HG02870 (cell line): Measurements from ENCODE around the gene ZNF574.
"Not testable (repeated sequence)": the region's sequence is repeated elsewhere in the genome, so short reads cannot be mapped to it uniquely, and the experiment has no call there.

Experiments
- ATAC-seq: cut with Tn5 transposase; IDR thresholded peaks from one replicate; pipeline ENCODE4 v1.9.1; 2021; ENCODE audit warnings: mild to moderate bottlenecking, moderate library complexity; ENCODE audit not compliant: unreplicated experiment

The ZNF574 gene

DNA sequence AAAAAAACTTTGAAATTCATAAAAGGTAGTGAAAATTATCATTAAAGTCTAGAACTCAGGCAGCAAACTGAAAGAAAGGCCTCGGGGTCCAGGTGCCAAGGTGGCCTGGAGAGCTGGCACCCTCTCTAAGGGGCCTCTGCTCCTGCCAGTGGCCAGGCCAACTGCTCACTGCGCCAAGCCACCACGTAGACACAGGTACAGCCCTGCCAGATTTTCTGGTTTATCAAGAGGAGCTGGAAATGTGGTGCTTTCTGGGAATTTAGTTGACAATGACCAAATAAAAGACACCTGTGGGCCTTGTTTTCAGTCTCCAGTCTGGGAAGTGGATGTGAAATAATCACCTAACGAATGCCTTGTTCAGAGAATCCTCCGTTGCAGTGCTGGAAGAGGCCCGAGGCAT lies 22.8 kb downstream of the ZNF574 start:
- no peak for ATAC-seq

DNA sequence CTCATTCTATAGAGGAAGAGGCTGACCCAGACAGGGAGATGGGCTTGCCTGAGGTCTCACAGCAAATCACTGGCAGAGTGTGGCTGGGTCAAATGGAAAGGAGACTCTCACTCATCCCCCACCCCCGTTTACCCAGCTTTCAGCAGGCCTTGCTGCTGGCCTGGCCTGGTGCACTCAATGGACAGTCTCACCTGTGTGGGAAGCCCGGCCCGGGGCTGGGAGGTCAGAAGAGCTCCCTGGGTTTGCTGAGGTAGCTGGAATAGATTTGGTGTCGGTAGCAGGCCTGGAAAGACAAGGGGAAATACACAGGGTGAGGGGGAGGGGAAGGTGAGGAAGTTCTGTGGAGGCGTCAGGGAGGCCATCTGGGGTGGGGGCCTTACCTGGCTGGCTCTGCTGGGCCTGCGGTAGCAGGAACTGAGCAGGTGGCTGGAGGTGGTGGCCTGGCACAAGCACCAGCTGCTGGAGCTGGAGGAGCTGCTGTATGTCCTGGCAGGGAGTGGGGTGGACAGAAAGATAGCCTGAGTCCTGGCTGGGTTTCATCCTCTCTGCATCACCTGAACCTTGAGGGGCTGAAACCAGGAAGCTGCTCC lies 23.5 kb downstream of the ZNF574 start:
- no peak for ATAC-seq

- ATAC-seq = not testable (repeated sequence)
Observed at GRCh38 chr19:42100241-42100640, 24.3 kb downstream of the ZNF574 start.

DNA sequence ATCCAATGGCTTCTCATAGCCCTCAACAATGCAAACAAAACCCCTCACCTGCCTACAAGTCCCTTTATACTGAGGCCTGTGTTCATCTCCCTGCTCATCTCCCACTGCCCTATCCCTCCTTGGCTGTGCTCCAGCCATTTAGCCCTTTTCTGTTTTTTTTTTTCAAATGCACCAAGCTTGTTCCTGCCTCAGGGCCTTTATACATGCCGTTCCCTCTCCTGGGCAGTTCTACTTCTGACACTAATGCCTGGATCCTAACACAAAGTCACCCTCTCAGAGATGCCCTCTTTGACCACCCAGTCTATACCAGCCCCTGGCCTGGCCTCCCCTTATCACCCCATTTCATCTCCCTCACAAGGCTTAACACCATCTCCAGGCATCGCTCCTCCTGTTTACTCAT lies 26.9 kb downstream of the ZNF574 start:
- ATAC-seq = no peak

GRCh38 chr19:42105368-42105767 lies 29.4 kb downstream of the ZNF574 start:
- no peak for ATAC-seq

GRCh38 chr19:42108527-42109389 lies 32.8 kb downstream of the ZNF574 start:
- no peak for ATAC-seq

DNA sequence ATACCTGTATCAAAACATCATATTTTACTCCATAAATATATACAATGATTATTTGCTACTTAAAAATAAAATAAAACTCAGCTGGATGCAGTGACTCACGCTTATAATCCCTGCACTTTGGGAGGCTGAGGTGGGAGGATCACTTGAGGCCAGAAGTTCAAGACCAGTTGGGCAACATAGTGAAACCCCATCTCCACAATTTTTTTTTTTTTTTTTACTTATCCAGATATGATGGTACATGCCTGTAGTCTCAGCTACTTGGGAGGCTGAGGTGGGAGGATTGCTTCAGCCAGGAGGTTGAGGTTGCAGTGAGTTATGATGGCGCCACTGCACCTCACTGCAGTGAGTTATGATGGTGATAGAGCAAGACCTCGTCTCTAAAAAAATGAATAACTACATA lies 33.9 kb downstream of the ZNF574 start:
- ATAC-seq = no peak

DNA sequence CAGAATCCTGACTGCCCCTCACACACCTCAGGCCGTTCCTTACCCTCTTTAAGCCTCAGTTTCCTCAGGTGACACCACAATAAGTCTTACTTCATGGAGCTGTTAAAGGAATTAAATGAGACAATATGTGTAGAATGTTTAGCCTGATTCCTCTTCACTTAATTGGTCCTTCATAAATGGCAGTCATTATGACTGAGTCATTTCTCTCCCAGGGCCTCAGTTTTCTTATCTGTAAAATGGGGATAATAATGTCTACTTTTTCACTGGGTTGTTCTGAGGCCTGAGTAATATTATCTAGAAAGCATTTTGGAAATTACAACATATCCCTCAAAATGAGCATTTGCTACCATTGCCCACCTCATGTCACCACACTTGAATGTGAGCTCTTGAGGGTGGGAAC lies 34.7 kb downstream of the ZNF574 start:
- no peak for ATAC-seq

GRCh38 chr19:42111384-42111783 lies 35.4 kb downstream of the ZNF574 start:
- ATAC-seq = no peak

DNA sequence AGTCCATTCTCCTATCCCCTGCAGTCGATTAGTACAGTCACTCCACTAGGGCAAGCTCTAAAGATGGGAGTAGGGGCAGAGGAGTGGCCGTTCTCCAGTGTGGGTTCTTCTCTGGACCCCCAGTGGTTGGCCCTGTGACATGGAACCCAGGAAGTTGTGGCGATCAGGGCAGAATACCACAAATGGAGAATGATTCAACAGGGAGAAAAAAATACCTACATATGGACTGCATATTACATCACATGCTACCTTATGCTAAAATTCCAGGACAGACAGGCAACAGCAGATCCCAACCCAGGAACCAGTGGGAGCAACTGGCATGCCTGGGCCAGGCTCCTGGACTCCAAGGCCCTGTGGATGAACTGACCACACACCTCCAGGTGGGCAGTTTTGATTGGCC lies 35.8 kb downstream of the ZNF574 start:
- ATAC-seq = no peak

- ATAC-seq = peak; percentile 46
Observed at GRCh38 chr19:42113641-42114348, 37.8 kb downstream of the ZNF574 start.

DNA sequence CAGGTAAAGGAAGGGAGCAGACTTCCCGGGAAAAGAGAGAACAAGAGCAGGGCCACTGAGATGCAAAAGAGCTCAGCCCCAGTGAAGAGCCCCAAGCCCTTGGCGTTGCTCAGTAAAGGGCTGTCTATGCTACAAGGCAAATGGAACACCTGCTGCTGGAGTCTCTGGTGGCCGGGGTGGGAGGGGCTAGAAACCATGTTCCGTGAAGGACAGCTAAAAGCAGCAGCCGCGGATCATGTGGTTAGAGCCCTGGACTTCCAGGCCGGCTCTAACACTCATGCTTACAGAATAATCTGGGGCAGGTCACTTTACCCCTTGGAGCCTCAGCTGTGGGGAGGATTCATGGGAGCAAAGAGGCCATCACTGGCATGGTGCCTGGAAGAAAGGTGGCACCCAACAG lies 38.4 kb downstream of the ZNF574 start:
- ATAC-seq = peak; percentile 44

DNA sequence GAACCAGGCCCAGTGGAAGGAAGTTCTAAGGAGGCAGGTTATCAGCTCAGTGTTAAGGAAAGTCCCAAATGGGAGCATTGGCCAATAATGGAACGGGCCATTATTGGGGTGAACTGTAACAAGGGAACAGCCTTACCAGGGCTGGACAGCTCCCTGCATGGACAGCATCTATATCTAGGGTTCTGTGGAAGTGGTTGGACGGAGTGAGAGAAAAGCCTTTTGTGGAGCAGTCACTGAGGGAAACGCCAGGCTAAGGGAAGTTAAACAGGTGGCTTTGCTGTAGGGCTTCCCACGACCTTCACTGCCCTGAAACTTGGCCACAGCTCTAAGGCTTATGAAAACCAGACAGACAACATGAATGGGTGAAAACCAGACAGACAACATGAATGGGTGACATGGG lies 39.3 kb downstream of the ZNF574 start:
- no peak for ATAC-seq

GRCh38 chr19:42115705-42116104 lies 39.7 kb downstream of the ZNF574 start:
- no peak for ATAC-seq

DNA sequence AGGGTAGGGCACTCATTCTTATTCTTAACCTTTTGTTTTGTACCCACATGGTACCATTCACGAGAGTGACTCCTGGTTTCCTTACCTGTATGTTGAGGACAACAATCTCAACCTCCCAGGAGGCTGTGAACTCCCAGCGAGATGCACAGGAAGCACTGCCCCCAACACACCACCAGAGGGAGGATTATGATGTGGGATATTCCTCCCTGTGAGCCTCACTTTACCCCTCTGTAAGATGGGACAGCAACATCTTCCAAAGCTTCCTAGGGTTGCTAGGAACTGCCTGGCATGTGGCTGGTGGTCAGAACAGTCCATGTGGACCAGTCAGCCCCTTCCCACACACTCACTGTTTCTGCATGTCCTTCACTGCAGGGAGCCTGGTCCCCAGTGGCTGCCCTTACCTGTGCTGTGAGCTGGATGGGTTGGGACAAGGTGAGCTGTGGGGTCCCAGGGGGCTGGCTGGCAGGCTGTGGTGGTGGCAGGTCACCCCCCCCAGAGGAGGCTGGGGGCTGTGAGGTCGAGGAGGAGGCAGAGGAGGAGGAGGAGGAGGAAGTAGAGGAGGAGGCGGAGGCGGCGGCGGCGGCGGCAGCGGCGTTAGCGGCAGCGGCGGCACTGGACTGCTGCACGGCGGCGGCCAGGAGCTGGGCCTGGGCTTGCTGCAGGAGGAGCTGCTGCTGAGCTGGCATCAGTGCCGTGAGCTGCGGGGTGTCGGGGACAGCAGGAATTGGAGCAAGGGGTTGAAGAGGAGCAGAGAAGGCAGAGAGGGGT lies 40.5 kb downstream of the ZNF574 start:
- ATAC-seq = no peak

- ATAC-seq = no peak
Observed at GRCh38 chr19:42117076-42117475, 41.1 kb downstream of the ZNF574 start.

DNA sequence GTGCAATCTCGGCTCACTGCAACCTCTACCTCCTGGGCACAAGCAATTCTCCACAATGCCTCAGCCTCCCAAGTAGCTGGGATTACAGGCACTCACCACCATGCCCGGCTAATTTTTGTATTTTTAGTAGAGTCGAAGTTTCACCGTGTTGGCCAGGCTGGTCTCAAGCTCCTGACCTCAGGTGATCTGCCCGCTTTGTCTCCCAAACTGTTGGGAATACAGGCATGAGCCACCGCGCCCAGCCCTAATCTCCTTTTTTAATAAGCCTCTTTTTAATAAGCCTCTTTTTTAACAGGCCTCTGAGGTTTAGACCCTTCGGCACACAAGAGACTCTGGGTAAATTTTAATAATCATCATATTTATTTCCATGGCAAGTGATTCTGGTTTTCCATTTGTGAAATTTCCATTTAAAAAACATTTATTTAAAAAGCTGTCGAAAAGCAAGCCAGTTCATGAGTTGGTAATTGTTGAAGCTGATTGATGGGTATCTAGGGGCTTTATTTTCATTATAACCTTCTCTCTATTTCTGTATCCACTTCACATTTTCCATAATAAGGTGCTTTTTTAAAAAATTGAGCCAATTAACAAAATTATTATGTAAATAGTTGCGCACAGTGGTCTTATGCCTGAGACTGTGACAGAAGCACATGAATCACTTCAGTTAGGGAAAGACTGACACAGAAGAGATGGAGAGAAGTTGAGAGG lies 44.5 kb downstream of the ZNF574 start:
- no peak for ATAC-seq

GRCh38 chr19:42121036-42121621 lies 45.2 kb downstream of the ZNF574 start:
- no peak for ATAC-seq

DNA sequence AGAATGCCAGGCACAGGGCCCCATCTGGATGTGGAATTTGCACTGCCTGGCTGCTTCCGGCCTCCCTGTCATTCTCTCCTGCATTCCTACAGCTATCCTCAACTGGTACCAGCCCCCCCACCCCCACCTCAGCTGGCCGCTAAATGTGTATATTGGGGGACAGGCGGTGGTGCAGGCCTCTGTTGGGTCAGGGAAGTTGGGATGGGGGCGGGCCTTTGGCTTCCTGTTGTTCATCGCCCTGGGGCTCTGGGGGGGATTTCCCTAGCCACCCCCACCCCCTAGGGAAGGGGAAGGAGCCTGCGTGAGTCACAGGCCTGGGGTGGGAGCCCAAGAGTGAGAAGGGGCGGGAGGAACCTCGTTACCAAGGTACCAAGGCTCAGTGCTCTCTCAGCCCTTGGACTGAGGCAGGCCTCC lies 45.7 kb downstream of the ZNF574 start:
- no peak for ATAC-seq
